Activated naive CD8-positive, alpha-beta T cell treated with anti-CD3 and anti-CD28 coated beads, Interleukin-2, amount 10 ng/mL, durations not matched to agents 7 days and 5 days (primary cell): ENCODE data around the gene AKR7A2. TPM values are rescaled to one million over a fixed set of nuclear protein-coding genes. Genes with fewer than 3 reads are reported as not detected.
"Not testable (repeated sequence)": the region's sequence is repeated elsewhere in the genome, so short reads cannot be mapped to it uniquely, and the experiment has no call there.

Experiments
- ATAC-seq: fragments of 150-1000 bp; cut with Tn5 transposase; one replicate; pipeline ENCODE4 v1.10.0; 2021; ENCODE audit warnings: low read depth, moderate library complexity
- POLR2A ChIA-PET: fragments of 350-600 bp; sonication (Branson Sonifier 250); formaldehyde crosslinking; loops from one replicate; lab custom pipeline; 2021; ENCODE audit warnings: antibody characterized with exemption; lab: Charles Lee
- DNase-seq: peaks from one replicate; pipeline ENCODE4 v3.0.0; 2021
- H3K27ac Mint-ChIP-seq: one replicate; pipeline ENCODE4 v1.8.0; 2022; ENCODE audit warnings: mild to moderate bottlenecking, mixed read lengths
- H3K27me3 Mint-ChIP-seq: one replicate; pipeline ENCODE4 v1.8.0; 2022; ENCODE audit warnings: mild to moderate bottlenecking, moderate library complexity, mixed read lengths
- H3K36me3 Mint-ChIP-seq: one replicate; pipeline ENCODE4 v1.8.0; 2021; ENCODE audit warnings: mild to moderate bottlenecking, mixed read lengths
- H3K4me1 Mint-ChIP-seq: one replicate; pipeline ENCODE4 v1.8.0; 2021; ENCODE audit warnings: mixed read lengths
- H3K4me3 Mint-ChIP-seq: one replicate; pipeline ENCODE4 v1.8.0; 2022; ENCODE audit warnings: mild to moderate bottlenecking, moderate library complexity, mixed read lengths
- H3K9me3 Mint-ChIP-seq: one replicate; pipeline ENCODE4 v1.8.0; 2021; ENCODE audit warnings: mixed read lengths
- total RNA-seq, 2 experiments: library from RNA; stranded (reverse); gene quantifications; one replicate each; pipeline ENCODE4 v1.2.3, GENCODE V29; 2021

AKR7A2 gene
- total RNA-seq, 2 experiments from 2014 or later = 48.5 to 49.6 TPM

DNA sequence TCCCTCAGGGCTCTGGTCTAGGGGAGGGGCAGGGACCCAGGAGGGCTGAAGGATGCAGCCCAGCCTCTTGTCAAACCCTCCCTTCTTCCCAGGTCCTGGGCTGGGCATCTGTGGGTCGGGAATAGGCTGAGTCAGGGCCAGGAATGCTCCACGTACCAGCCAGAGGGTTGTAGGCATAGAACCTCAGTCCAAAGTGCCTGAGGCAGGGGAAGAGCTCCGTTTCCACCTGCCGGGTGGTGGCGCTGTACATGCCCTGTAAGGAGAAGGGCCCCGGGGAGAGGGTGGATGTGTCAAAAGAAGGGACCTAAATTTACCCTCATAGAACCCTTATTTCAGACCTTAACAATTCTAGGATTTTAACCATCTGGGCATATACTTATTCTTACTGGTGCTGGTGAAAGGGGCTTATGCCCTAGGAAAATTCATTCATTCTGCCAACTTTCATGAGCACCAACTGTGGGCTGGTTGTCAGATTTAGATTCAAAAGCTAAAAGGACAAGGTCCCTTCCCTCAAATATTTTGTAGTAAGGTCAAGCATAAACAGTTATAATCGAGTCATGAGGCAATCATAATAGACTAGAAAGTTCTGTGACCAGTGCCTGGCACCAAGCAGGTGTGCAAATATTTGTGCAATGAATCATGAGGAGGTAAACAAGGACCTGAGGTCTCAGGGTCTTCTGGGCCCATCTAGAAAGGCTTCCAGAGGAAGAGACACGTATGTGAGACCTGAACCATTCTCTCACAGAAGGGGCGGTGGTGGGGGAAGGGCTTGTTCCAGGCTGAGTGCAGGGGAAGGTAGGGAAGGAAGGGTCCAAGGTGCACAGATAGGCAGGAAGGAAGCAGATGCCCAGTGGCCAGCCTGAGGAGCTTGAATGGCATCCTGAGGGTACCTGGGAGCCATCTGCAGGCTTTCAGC, 42.3 kb downstream of the AKR7A2 start:
- H3K36me3 Mint-ChIP-seq, H3K9me3 Mint-ChIP-seq, H3K4me3 Mint-ChIP-seq, POLR2A ChIA-PET, ATAC-seq, H3K27ac Mint-ChIP-seq, H3K4me1 Mint-ChIP-seq, DNase-seq: not testable (repeated sequence)
- H3K27me3 Mint-ChIP-seq = peaks cover 32% of the 10 kb centered on the region

DNA sequence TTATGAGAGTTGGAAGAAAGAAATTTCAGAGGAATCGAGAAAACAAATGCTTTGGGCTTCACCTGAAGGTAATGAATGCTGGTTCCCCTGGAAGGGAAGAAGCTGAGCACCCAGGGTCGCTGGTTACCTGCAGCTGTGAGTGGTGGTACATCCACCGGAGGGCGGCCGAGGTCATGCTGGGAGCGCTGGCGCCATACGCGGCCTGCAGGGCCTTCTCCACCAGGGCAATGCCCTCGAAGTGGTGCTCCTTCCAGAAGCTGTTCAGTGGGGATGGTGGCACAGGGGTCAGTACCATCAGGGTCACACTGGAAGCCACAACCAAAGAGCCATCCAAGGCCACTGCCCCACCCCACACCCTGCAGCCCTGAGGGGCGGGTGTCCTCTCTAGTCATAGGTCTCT, 43.5 kb downstream of the AKR7A2 start:
- ATAC-seq (no peak), DNase-seq (no peak)
- H3K36me3 Mint-ChIP-seq = peaks cover 3% of the 10 kb centered on the region
- H3K4me3 Mint-ChIP-seq = no peak overlapping the region
- no peaks in the 10 kb centered on the region for H3K4me1 Mint-ChIP-seq
- H3K27ac Mint-ChIP-seq = no peak overlapping the region
- H3K9me3 Mint-ChIP-seq = no peaks in the 10 kb centered on the region
- H3K27me3 Mint-ChIP-seq = peaks cover 25% of the 10 kb centered on the region
- POLR2A ChIA-PET = no interaction called here

DNA sequence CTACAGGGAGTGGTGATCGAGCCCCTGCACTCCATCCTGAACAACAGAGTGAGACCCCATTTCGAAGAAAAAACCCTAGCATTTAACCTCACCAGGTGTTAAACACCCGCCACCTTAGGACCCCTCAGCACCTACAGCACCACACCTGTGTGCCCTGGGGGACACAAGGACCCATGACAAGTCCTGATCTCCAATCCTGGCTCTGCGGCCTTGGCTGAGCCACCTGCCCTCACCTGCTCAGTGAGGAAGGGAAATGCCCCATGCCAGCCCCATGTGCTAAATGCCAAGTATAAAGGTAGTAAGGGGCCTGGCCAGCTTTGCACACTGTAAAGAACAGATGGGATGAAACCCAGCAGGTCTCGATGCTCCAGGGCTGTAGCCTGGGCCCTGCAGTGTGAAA, 49.2 kb downstream of the AKR7A2 start:
- Mint-ChIP-seq H3K4me1 (no peaks in the 10 kb centered on the region), H3K27ac (no peak overlapping the region), H3K27me3 (peaks cover 4% of the 10 kb centered on the region), H3K9me3 (no peaks in the 10 kb centered on the region), H3K36me3 (no peaks in the 10 kb centered on the region), H3K4me3 (no peak overlapping the region)
- POLR2A ChIA-PET = no interaction called here
- DNase-seq (no peak), ATAC-seq (no peak)

DNA sequence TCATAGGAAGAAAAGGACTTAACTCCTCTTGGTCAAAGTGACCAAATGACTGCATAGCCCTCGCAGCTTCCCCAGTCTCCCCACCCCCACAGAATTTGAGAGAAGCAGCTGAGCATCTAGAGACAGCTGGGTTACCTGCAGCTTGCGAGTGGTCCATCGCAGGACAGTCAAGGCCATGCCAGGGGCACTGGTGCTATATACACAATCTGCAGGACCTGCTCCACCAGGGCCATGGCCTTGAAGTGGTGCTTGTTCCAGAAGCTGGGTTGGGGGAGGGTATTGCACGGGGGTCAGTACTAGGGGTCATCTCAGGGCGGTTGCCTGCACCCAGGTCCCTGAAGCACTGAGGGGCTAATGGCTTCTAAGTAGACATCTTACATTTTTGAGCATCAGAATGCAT, 49.9 kb downstream of the AKR7A2 start:
- POLR2A ChIA-PET = no interaction called here
- H3K27me3 Mint-ChIP-seq = peaks cover 4% of the 10 kb centered on the region
- H3K4me1 Mint-ChIP-seq = no peaks in the 10 kb centered on the region
- no peaks in the 10 kb centered on the region for H3K9me3 Mint-ChIP-seq
- no peak overlapping the region for H3K4me3 Mint-ChIP-seq
- ATAC-seq (no peak), DNase-seq (no peak)
- no peak overlapping the region for H3K27ac Mint-ChIP-seq
- H3K36me3 Mint-ChIP-seq = peaks cover 3% of the 10 kb centered on the region

DNA sequence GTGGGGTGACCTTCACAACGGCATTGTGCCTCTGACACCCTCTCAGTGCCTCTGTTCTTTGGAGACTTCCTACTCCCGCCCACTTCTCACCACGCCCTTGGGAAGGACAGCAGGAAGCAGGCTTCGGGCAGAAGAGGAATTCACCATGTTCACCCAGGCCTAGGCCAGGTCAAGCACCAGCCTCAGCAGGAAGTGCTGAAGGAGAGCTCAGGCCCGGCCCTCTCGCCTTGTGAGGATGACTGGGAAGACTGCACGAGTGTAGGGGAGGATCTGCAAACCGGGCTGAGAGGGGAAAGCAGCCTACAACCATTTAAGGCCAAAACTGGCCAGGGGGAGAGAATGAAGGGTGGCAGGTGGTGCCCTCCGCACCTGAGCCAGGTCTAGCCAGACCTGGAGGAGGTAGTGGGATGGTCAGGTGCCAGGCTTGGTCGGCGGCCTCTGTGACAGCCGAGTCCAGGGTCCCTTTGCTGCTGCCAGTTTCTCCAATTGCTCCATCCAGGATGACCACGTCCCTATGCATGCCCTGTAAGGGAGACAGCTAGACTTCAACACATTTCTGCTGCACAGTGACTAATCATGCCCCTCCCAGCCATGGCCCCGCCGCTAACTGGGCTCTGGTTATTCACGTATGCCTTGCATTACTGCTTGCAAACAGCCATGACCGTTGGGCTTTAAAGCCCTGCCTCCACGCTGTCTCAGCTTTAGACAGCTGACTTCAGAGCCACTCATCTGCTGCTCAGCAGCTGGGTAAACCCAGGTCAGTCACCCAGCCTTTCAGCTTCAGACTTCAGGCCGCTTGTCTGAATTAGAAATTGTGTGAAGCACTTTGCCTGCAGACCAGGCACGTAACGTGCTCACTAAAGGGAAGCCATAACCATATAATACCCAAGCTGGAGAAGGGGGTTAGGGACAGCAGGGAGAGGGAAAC, 51.5 kb downstream of the AKR7A2 start:
- Mint-ChIP-seq H3K9me3 (no peaks in the 10 kb centered on the region), H3K36me3 (peaks cover 5% of the 10 kb centered on the region), H3K27ac (no peak overlapping the region), H3K4me1 (no peaks in the 10 kb centered on the region), H3K4me3 (no peak overlapping the region), H3K27me3 (peaks cover 4% of the 10 kb centered on the region)
- DNase-seq (no peak), ATAC-seq (no peak)
- POLR2A ChIA-PET = no interaction called here

DNA sequence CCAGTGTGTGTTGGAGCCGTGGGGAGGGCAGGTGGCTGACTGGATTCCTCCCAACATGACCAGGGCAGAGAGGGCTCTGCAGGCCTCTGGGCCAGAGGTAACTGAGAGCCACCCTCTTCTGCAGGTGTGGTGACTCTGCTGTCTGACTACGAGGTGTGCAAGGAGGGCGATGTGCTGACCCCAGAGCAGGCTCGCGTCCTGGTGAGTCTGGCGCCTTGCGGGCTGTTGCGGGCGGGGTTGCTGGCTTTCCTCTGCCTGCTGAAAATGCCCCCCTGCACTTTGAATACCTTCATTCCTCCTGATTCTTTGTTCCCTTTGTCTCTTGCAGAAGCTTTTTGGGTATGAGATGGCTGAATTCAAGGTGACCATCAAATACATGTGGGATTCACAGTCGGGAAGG, 53.6 kb downstream of the AKR7A2 start:
- no peaks in the 10 kb centered on the region for H3K27me3 Mint-ChIP-seq
- H3K27ac Mint-ChIP-seq = no peak overlapping the region

GRCh38 chr1:19257178-19257914, 54.6 kb downstream of the AKR7A2 start:
- H3K4me1 Mint-ChIP-seq = peaks cover 11% of the 10 kb centered on the region
- no peaks in the 10 kb centered on the region for H3K27me3 Mint-ChIP-seq
- no peaks in the 10 kb centered on the region for H3K9me3 Mint-ChIP-seq
- H3K4me3 Mint-ChIP-seq = no peak overlapping the region
- POLR2A ChIA-PET = no interaction called here
- no peak for DNase-seq
- ATAC-seq = no peak
- H3K36me3 Mint-ChIP-seq = peaks cover 6% of the 10 kb centered on the region
- H3K27ac Mint-ChIP-seq = no peak overlapping the region

More for the DNA sequence above, 53.6 kb downstream of the AKR7A2 start:
- Mint-ChIP-seq H3K9me3 (no peaks in the 10 kb centered on the region), H3K4me3 (no peak overlapping the region), H3K36me3 (peaks cover 5% of the 10 kb centered on the region), H3K4me1 (peaks cover 4% of the 10 kb centered on the region)
- no peak for ATAC-seq
- DNase-seq = no peak
- POLR2A ChIA-PET = no interaction called here

DNA sequence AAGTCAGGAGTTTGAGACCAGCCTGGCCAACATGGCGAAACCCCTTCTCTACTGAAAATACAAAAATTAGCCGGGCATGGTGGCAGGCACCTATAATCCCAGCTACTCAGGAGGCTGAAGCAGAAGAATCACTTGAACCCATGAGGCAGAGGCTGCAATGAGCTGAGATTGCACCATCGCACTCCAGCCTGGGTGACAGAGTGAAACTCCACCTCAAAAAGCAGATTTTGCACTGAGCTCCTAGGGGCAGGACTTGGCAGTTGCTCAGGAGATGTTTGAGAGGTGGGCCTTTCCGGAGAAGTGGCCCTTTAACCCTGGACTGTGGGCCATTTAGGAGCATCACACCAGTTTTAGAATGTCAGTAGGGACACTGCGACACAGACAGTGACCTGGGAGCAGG, 55.6 kb downstream of the AKR7A2 start:
- peaks cover 14% of the 10 kb centered on the region for H3K4me1 Mint-ChIP-seq
- ATAC-seq, H3K27ac Mint-ChIP-seq, POLR2A ChIA-PET, H3K27me3 Mint-ChIP-seq, DNase-seq, H3K9me3 Mint-ChIP-seq, H3K4me3 Mint-ChIP-seq, H3K36me3 Mint-ChIP-seq: not testable (repeated sequence)

DNA sequence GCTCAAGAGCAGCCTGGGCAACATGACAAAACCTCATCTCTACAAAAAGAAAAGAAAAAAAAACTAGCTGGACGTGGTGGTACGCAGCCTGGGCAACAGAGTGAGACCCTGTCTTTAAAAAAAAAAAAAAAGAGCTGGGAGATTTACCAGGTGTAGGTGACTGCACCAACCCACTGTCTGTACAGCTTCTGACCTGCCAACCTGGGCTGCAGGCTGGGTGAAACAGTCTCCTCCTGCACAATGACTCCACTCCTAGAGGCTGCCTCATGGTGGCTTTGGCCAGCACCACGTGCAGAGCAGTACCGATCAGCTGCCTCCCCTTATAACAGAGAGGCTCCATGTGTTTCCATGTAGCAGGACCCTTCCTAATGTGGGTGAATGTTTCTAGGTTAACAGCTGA, 56.7 kb downstream of the AKR7A2 start:
- DNase-seq = no peak

GRCh38 chr1:19254416-19254815, 57.5 kb downstream of the AKR7A2 start:
- POLR2A ChIA-PET = no interaction called here
- Mint-ChIP-seq H3K36me3 (peaks cover 6% of the 10 kb centered on the region), H3K27ac (no peak overlapping the region), H3K4me3 (no peak overlapping the region), H3K4me1 (peaks cover 21% of the 10 kb centered on the region), H3K27me3 (no peaks in the 10 kb centered on the region), H3K9me3 (no peaks in the 10 kb centered on the region)
- ATAC-seq (no peak), DNase-seq (no peak)

More for the DNA sequence above, 56.7 kb downstream of the AKR7A2 start:
- Mint-ChIP-seq H3K27ac (no peak overlapping the region), H3K4me1 (peaks cover 18% of the 10 kb centered on the region), H3K27me3 (no peaks in the 10 kb centered on the region), H3K36me3 (peaks cover 6% of the 10 kb centered on the region), H3K4me3 (no peak overlapping the region), H3K9me3 (no peaks in the 10 kb centered on the region)
- POLR2A ChIA-PET = interaction anchor here (0.6 kb wide), 1 partner anchor 143 kb away, joined by 3 read pairs; no protein-coding TSS in a partner anchor
- ATAC-seq = no peak
